Tibial nerve (tissue), 4 donors: ENCODE results near the gene KRTDAP. TPM values are rescaled to one million over a fixed set of nuclear protein-coding genes. Genes with fewer than 3 reads are reported as not detected.

Experiments used
- DNase-seq, 2 donors: peaks; one replicate each; pipeline ENCODE4 v3.0.0-alpha.2; 2019; ENCODE audit warnings: low spot score in 2 of 2
- H3K27ac ChIP-seq, 4 donors: fragments of 200-600 bp; sonication (generic) in 3 of 4; one replicate each; pipeline ENCODE4 v1.5.1; 2017 to 2019; ENCODE audit warnings: mild to moderate bottlenecking in 1 of 4
- H3K27me3 ChIP-seq, 2 donors: fragments of 200-600 bp; sonication (generic) in 1 of 2; one replicate each; pipeline versions ENCODE4 v1.5.1 to v1.6.0; 2017 to 2019
- H3K36me3 ChIP-seq, 3 donors: fragments of 200-600 bp; sonication (generic); one replicate each; pipeline ENCODE4 v1.5.1; 2018 to 2019
- H3K4me1 ChIP-seq, 4 donors: fragments of 200-600 bp; sonication (generic) in 3 of 4; one replicate each; pipeline ENCODE4 v1.5.1; 2017 to 2019
- H3K4me3 ChIP-seq, 4 donors: fragments of 200-600 bp; sonication (generic) in 3 of 4; one replicate each; pipeline ENCODE4 v1.5.1; 2017 to 2019; ENCODE audit warnings: mild to moderate bottlenecking in 1 of 4, moderate library complexity in 1 of 4
- H3K9me3 ChIP-seq, 4 donors: fragments of 200-600 bp; sonication (generic) in 3 of 4; one replicate each; pipeline ENCODE4 v1.5.1; 2017 to 2019
- EP300 ChIP-seq, 2 donors: sonication (generic); formaldehyde crosslinking; IDR thresholded peaks; one replicate each; pipeline ENCODE4 v1.6.1; 2017; ENCODE audit warnings: antibody characterized with exemption in 2 of 2, mild to moderate bottlenecking in 1 of 2
- POLR2A ChIP-seq, 2 donors: fragments of 450-650 bp; IDR thresholded peaks; one replicate each; pipeline ENCODE4 v1.6.1; 2017; ENCODE audit warnings: antibody characterized with exemption in 2 of 2, mild to moderate bottlenecking in 2 of 2, moderate library complexity in 2 of 2
- WGBS, 2 donors: methylation state at CpG; one replicate each; pipeline ENCODE4 v1.1.5; 2018; 5-methylcytosine and 5-hydroxymethylcytosine counted together
- total RNA-seq, 4 donors: library from RNA; depleted of rRNA; stranded (reverse); fragments of >200 nt; gene quantifications; one replicate each; pipeline ENCODE4 v1.1.0, GENCODE V29; 2016
- TF ChIP-seq, protein P1 (sequence below), 5 experiments: fragments of 200-600 bp in 3 of 5; fragments of 450-650 bp in 2 of 5; sonication (generic) in 3 of 5; IDR thresholded peaks; one replicate each; pipeline ENCODE4 v1.5.1; 2016 to 2019; ENCODE audit warnings: antibody characterized with exemption in 5 of 5, mild to moderate bottlenecking in 3 of 5, moderate library complexity in 2 of 5

The KRTDAP gene, protein sequence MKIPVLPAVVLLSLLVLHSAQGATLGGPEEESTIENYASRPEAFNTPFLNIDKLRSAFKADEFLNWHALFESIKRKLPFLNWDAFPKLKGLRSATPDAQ
- not detected for total RNA-seq

DNA sequence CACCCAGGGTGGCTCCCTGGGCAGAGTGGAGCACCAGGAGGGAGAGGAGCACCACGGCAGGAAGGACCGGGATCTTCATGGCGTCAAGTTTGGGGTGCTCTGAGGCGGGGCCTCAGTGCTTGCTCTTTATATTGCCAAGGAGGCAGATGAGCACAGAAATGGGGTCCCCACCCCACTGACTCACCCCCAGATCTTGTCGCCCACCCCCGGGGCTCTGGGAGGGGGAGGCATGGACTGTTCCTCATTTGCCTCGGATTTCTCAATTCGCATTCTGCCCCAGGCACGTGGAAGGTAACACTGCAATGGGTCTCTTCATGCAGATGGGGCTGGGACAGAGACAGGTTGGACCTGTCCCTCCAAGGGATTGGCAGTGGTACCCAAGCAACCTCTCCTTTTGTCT is at the start of gene KRTDAP:
Gene KRTDAP, minus strand, starts transcription at position 101 of the 400 bp plus-strand sequence. Its CDS starts 22 bp downstream, at position 79.
- TF ChIP-seq, protein P1, sequence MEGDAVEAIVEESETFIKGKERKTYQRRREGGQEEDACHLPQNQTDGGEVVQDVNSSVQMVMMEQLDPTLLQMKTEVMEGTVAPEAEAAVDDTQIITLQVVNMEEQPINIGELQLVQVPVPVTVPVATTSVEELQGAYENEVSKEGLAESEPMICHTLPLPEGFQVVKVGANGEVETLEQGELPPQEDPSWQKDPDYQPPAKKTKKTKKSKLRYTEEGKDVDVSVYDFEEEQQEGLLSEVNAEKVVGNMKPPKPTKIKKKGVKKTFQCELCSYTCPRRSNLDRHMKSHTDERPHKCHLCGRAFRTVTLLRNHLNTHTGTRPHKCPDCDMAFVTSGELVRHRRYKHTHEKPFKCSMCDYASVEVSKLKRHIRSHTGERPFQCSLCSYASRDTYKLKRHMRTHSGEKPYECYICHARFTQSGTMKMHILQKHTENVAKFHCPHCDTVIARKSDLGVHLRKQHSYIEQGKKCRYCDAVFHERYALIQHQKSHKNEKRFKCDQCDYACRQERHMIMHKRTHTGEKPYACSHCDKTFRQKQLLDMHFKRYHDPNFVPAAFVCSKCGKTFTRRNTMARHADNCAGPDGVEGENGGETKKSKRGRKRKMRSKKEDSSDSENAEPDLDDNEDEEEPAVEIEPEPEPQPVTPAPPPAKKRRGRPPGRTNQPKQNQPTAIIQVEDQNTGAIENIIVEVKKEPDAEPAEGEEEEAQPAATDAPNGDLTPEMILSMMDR (IDR thresholded peaks at IDR 0.05), result no peak
- TF ChIP-seq EP300 (IDR thresholded peaks at IDR 0.05) (no peak), POLR2A (IDR thresholded peaks at IDR 0.05) (no peak)
- no peaks in the 10 kb centered on the region for H3K36me3 ChIP-seq
- H3K4me1 ChIP-seq, result peaks cover 0 to 4% (median 1%) of the 10 kb centered on the region in 4 donors
- peaks cover 0 to 33% of the 10 kb centered on the region in 2 donors for H3K27me3 ChIP-seq
- no peak within 1 kb of the TSS for H3K4me3 ChIP-seq
- no peak within 1 kb of the TSS for H3K27ac ChIP-seq
- no peaks in the 10 kb centered on the region for H3K9me3 ChIP-seq
- WGBS, 2 donors, result 75 to 86% methylated on average over 9 of the region's 9 CpGs
- DNase-seq, result no peak

DNA sequence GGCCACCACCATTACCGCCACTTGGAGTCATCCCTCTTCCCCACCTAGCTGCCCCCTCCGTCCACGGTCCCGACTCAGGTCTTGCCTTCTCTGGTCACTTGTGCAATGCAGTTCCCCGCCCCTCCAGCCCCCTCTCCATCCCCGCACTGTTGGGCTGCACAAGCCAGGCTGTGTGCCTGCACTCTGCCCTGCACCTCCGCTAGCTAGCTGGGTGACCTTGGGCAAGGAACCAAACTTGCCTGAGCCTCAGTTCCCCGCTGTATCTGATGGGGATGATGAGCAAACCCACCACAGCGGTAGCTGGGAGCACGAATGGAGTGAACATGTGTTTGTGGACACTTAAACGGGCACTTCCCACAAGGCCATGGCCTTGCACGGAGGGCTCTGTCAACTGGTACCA is 49.6 kb upstream of the KRTDAP start:
- Histone ChIP-seq H3K9me3 (no peaks in the 10 kb centered on the region), H3K27ac (no peak overlapping the region), H3K27me3 (peaks cover 0 to 7% of the 10 kb centered on the region in 2 donors), H3K36me3 (peaks cover 0 to 23% (median 0%) of the 10 kb centered on the region in 3 donors), H3K4me3 (no peak overlapping the region), H3K4me1 (peaks cover 0 to 15% (median 7%) of the 10 kb centered on the region in 4 donors)
- no peak for TF ChIP-seq POLR2A (IDR thresholded peaks at IDR 0.05)
- TF ChIP-seq, protein P1 (IDR thresholded peaks at IDR 0.05), result no peak
- no peak for DNase-seq
- WGBS, 2 donors, result 86 to 87% methylated on average over 8 to 12 of the region's 12 CpGs

DNA sequence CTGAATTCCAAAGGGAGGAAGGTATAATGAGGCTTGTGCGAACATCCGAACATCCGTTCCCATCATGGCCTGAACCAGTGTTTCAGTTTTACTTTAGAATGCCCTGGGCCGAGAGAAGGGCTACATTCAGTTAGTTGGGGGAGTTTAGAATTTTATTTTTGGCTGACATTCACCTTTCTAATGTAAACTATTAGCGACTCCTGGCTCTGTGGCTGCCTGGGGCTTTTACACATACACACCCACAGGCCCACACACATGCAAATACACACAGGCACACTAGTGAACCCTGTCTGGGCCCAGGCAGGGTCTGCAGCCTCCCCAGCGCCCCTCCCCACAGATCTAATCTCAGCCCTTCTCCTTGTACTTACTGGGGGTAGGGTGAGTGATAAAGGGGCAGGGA is 49.0 kb upstream of the KRTDAP start:
- Histone ChIP-seq H3K4me1 (peaks cover 0 to 10% (median 3%) of the 10 kb centered on the region in 4 donors), H3K4me3 (no peak overlapping the region), H3K27ac (no peak overlapping the region), H3K36me3 (peaks cover 0 to 23% (median 0%) of the 10 kb centered on the region in 3 donors), H3K9me3 (no peaks in the 10 kb centered on the region), H3K27me3 (peaks cover 0 to 12% of the 10 kb centered on the region in 2 donors)
- TF ChIP-seq EP300 (IDR thresholded peaks at IDR 0.05), result no peak
- TF ChIP-seq POLR2A (IDR thresholded peaks at IDR 0.05), result no peak
- TF ChIP-seq, protein P1 (IDR thresholded peaks at IDR 0.05), result no peak
- 65 to 69% methylated on average over 6 of the region's 6 CpGs for WGBS, 2 donors
- no peak for DNase-seq

DNA sequence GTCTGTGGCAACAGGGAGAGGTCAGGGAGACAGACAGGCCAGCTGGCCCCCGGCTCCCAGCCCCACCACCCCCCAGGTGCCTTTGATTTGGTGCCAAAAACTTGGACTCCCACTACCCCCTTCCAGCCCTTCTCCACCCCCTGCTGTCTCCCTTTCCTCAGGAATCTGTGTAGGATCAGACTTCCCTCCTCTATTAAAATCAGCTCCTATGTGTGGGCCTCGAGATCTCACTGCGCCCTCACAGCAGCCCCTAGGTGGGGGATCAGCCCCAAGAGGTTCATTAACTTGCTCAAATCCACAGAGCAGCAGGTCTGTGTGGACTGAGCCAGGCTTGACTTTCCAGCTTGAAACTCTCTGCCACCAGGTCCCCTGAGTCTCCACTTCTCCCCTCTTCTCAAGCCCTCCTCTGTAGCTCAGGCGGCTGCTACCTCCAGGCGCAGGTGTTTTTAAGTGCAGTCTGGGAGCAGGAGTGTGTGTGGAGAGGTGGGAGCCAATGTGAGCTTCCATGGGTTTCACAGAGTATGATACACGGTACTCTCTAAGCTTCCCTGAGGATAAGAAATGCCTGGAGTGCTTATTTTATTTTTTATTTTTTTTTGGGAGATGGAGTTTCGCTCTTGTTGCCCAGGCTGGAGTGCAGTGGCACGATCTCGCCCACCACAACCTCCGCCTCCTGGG is 44.7 kb upstream of the KRTDAP start:
- Histone ChIP-seq H3K9me3 (no peaks in the 10 kb centered on the region), H3K27ac (no peak overlapping the region), H3K36me3 (no peaks in the 10 kb centered on the region), H3K27me3 (peaks cover 0 to 55% of the 10 kb centered on the region in 2 donors), H3K4me3 (no peak overlapping the region), H3K4me1 (peaks cover 0 to 8% (median 0%) of the 10 kb centered on the region in 4 donors)
- DNase-seq, result no peak
- TF ChIP-seq EP300 (IDR thresholded peaks at IDR 0.05) (no peak), POLR2A (IDR thresholded peaks at IDR 0.05) (no peak)
- TF ChIP-seq, protein P1 (IDR thresholded peaks at IDR 0.05), result no peak
- WGBS, 2 donors, result 60 to 68% methylated on average over 10 of the region's 10 CpGs

DNA sequence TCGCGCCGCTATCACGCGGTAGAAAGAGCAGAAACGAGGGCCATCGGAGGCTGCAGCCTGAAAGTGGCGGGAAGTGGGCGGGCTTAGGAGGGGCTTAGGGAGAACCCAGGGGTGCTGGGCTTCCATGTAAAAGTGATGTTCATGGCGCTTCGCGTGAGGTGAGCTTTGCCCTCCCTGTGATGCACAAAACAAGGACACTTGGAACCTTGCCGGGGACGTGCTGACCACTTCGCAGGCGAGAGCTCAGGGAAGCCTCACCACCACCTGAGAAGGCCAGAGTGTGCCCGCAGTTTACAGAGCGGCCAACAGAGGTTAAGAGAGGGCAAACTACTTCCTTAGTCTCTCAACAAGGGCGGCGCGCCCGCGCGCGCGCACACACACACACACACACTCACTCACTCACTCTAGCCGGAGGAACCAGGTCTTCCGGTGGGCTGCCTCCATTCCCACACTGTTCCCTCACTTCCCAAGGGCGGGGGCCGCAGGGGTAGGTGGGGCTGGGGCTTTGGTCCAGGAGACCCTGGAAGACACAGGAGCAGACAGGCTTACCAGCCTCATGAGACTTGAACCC is 43.6 kb upstream of the KRTDAP start:
- 4 to 5% methylated on average over 18 to 26 of the region's 30 CpGs for WGBS, 2 donors
- TF ChIP-seq, protein P1 (IDR thresholded peaks at IDR 0.05), result no peak
- TF ChIP-seq EP300 (IDR thresholded peaks at IDR 0.05), result no peak
- no peak for TF ChIP-seq POLR2A (IDR thresholded peaks at IDR 0.05)

More for the DNA sequence above, 43.6 kb upstream of the KRTDAP start:
- peak in 1 of 2 donors; percentile 16 for DNase-seq
- Histone ChIP-seq H3K27me3 (peaks cover 0 to 65% of the 10 kb centered on the region in 2 donors), H3K27ac (no peak overlapping the region), H3K36me3 (no peaks in the 10 kb centered on the region), H3K9me3 (no peaks in the 10 kb centered on the region), H3K4me1 (peaks cover 0 to 8% (median 0%) of the 10 kb centered on the region in 4 donors), H3K4me3 (no peak overlapping the region)
